GF-D8 (cell line): ENCODE results near the gene CASZ1.

ENCODE experiments used
- DNase-seq: peaks from one replicate; lab custom pipeline; 2025; lab: John Stamatoyannopoulos, UW

Gene CASZ1

DNA sequence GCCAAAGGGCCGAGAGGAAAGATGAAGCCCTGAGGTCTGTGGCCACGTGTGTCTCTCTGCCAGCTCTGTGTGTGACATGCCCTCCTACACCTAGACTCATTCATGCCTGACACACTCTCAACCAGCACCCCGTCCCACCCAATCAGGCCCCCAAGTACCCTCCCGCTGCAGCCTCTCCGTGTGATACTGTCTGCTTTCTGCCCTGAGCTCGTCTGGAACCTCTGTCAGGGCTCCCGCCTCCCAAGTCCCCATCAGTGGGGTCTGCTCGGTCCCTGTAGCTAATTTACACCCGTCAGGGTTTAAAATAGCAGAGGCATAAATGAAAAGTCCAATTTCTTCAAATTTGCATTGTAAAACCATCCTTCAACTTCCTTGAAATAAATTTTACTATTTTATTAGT, 20.7 kb downstream of the CASZ1 start:
- no peak for DNase-seq

GRCh38 chr1:10774615-10775310, 21.7 kb downstream of the CASZ1 start:
- no peak for DNase-seq

GRCh38 chr1:10773851-10774614, 22.4 kb downstream of the CASZ1 start:
- no peak for DNase-seq

DNA sequence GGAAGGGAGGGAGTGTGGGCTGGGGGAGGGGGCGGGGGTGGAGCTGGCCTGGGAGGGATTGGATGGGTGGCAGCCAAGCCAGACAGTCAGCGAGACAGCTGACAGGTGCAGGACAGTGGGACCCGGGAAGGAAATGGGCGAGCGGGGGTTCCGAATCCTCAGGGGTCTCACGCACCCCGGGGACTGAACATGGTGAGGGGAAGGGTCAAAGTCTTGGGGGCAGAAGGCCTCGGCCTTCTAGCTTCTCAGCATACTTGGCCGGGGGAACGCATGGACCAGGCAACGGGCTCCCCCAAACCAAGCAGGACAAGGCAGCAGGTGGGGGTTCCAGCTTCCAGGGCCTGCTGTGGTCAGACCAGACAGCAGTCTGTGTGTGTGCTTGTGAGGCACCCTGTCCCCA, 23.1 kb downstream of the CASZ1 start:
- DNase-seq = no peak

GRCh38 chr1:10772711-10773110, 23.7 kb downstream of the CASZ1 start:
- no peak for DNase-seq

GRCh38 chr1:10771789-10772188, 24.7 kb downstream of the CASZ1 start:
- DNase-seq = no peak

DNA sequence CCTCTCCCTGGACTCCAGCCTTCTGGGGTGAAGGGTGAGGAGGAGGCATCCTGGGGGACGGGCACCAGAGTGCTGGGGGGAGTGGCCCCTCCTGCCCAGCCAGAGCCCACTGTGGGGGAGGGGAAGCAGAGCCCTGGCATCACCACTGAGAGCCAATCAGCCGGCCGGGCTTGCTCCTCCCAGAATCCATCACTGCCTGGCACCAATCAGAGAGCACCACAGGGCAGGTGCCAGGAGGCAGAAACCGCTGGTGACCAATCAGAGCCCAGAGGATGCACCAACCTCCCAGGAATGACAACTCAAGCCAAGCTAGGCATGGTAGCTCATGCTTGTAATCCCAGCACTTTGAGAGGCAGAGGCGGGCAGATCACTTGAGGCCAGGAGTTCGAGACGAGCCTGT, 27.9 kb downstream of the CASZ1 start:
- no peak for DNase-seq

- DNase-seq = no peak
These were observed 29.2 kb downstream of the CASZ1 start for GRCh38 chr1:10767282-10767681.

- DNase-seq = no peak
These were observed 30.5 kb downstream of the CASZ1 start for GRCh38 chr1:10765734-10766478.

- DNase-seq = no peak
These were observed 31.1 kb downstream of the CASZ1 start for GRCh38 chr1:10765304-10765703.

DNA sequence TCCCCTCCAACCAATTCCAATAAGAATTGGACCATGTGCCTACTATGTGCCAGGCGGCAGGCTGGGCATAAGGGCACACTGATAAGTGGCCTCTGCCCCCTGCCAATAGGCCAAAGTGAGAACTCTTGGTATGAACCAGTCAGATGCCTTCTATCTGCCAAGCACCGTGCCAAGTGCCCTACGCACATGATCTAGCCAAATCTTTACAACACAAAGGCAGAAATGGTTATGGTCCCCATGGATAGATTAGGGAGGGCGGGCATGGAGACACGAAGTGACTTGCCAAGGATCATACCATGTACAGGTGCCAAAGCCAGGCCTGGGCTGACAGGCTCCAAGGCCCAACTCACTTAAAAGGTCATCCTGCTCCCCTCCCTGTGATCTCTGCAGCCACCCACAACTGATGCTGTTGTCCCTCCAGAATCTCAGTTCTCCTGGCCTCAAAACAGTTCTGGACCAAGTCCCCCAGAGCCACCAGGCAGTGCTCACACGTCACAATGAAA, 32.1 kb downstream of the CASZ1 start:
- no peak for DNase-seq

- no peak for DNase-seq
These were observed 33.6 kb downstream of the CASZ1 start for GRCh38 chr1:10762875-10763274.

GRCh38 chr1:10762153-10762523, 34.3 kb downstream of the CASZ1 start:
- DNase-seq = no peak

- DNase-seq = no peak
These were observed 34.8 kb downstream of the CASZ1 start for GRCh38 chr1:10761503-10762152.

- DNase-seq = no peak
These were observed 35.6 kb downstream of the CASZ1 start for GRCh38 chr1:10760566-10761502.

DNA sequence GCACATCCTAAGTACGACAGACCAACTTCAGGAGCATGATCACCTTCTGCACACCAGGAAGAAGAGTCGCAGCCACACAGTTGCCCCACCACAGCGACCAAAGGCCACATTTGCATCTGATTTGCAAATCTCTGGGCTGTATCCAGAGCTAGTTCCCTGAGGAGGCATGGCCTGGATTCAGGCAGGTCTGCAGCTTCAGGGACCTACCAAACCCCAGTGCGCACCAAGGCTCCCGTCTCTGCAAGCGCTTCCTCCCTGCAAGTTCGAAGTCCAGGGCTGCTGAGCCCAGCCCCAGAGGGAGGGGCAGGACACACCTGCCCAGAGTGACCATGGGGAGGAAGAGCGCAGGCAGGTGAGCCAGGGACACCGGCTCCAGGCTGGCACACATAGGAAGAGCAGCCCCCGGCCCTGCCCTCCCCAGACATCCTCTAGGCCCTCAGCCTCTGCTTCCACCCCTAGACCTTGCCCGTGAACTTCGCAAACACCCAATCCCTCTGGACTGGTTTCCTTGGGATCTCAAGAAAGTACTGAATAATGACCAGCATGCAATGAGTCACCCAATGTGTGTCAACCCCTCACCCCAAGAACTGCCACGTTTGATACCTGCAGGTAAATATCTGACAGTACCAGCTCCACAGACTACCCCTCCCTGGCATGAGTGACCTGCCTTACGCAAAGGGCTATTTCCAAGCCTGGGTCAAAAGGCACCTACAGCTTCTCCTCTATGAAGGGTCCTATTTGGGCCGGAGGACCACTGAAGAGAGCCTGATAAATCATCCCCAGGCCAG, 36.8 kb downstream of the CASZ1 start:
- DNase-seq = no peak

DNA sequence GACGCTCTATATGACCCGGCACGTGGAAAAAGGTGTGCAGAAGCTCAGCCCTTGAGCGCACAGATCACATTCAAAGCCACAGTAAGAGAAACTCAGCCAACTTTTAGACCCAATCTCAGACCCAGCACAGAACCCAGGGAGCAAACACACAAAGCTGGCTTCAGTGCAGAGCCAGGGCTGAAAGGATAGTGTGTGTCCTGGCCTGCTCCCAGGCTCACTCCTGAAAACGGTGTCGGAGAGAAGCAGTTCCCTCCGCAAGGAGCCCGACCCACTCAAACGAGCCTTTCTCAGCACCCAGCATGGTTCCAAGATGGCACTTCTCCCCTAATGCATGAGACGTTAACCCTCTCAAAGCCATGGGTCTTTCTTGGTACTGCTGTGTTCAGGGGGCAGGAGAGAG, 39.6 kb downstream of the CASZ1 start:
- DNase-seq = no peak

DNA sequence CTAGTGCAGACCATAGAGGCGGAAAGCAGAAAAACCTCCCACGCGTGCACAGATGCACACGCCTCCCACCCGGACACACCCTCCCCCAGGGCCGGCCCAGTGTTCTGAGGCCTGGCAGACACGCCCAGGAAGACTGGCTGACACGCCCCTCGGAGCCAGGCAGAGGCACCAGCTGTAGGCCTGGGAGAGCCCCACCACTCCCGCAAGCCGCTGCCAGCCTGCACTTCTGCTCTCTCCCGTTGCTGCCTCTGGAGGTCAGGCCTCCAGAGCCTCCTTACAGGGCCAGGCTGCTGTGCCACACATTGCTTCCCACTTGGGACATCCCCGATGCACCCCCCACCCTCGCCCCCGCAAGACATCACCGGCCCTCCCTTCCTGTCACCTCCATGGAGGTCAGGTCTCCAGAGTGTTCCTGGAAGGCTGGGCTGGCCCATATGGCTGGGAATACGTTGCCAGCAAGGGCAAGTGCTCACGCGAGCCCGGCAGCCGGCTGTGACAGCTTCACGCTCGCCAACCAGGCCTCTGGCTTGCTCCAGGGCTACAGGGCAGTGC, 40.4 kb downstream of the CASZ1 start:
- no peak for DNase-seq

DNA sequence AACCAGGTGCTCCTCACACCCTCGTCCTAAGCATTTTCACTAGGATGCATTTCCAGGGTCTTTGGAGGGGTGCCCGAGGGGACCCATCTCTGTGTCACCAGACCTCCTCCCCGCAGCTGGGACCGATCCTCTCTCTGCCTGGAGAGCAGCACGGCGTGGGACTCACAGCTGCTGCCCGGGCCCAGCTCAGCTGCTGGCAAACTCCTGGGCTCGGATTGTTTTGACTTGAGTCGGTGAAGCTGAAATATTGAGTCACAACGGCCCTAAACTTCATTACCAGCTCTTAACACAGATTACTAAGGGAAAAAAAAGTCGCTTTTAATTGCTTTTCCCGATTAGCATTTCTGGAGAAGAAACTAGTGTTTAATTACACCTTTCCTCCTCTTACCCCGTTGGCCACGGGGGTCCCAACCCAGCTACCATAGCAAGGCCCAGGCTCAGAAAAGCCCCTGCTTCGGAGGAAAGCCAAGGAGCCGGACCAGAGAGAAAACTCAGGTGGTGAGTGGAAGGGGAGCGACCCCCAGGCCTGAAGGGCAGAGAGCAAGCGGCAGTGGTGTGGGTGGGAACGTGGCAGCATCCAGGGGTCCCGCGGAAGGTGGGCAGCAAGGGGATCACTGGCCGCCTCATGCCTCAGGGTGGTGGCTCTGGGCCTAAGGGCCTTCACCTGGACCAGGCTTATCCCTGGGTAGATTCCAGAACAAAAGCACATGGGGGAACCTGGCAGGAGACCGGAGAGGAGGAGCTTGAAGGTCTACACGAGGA, 41.7 kb downstream of the CASZ1 start:
- no peak for DNase-seq
